CD4-positive, alpha-beta T cell treated with Interleukin-10 for 1 hour (primary cell): ENCODE results near the gene ASPDH.
A peak's percentile ranks its signal among the peaks of the same experiment; 100 is the strongest.
"Not testable (repeated sequence)": the region's sequence is repeated elsewhere in the genome, so short reads cannot be mapped to it uniquely, and the experiment has no call there.

Experiments used
- DNase-seq: peaks from one replicate; pipeline ENCODE4 v3.0.0-alpha.2; 2020

Gene ASPDH

DNA sequence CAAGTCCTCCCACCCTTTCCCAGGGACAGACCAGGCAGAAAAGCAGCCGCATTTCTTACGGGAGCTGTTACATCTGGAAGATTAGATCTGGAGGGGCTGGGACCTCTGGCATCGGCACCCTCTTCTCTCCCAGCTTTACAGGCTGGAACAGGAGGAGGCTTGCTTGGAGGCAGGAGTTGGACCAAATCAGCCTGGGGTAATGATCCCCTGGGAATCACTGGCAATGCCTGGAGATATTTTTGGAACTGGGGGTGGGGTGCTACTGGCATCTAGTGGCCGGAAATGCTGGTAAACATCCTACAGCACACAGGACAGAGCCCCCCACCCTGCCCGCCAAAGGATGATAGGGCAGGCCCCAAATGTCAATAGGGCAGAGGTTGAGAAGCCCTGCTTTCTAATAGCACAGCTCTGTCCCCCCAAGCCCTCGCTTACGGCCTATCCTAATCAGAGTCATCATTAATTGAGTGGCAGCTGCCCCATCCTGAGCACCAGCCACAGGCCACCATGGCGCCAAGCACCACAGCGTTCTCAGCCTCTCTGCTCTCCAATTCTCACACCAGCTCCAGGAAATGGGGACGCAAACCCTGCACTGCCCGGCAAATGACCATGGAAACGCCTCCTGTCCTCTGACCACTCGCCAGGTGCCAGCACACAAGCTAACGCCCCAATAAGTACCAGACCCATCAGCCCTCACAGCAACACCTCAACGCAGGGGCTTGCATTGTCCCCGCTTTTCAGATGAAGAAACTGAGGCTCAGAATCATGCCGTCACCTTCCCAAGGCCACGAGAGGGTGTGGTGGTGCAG is 33.9 kb upstream of the ASPDH start:
- DNase-seq, result no peak

DNA sequence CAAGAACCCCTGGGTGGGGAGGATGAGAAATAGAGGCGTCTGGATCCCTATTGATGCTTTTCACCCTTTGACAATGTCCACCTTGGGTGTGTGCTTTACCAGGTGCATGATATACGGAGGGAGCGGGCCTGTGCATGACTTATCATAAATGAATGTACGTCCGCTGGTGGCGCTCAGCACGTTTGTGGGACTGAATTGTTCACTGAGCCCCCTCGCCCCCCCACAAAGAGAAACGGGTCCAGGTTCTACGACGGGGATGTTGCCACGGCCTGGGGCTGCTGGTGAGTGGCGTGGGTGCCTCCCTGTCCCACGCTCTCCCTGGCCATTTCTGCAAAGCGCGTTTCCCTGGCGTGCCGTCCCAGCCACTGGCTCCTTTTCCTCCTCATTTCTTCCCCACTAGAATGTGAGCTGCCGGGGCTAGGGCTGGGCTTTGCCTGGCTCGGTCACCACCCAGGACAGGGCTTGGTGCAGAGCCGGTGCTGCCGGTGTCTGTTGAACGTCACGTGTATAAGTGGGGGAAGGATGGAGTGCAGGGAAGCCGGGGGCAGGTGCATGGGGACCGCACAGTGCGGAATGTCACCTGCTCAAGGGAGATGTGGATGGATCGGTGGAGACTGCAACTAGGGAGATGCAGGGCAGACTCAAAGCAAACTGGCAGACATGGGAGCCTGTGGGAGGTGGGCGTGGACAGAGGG is 33.0 kb upstream of the ASPDH start:
- no peak for DNase-seq

DNA sequence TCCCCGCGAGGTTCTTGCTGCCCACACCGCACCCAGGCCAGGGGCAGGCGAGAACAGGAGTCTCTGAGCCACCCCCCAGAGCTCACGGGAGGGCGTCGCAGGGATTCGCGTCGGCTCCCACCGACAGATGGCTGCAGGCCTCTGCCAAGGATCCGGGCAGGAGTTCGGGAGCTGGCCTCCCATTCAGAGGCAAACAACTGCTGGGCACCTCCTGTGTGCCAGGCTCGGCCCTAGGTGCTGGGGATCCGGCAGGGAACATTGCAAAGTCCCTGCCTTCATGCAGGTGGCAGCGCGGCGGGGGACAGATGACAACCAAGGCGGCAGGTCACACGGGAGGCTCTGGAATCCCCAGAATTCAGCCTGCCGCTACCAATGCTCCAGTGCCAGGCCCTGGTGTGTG is 29.2 kb upstream of the ASPDH start:
- DNase-seq, result no peak

DNA sequence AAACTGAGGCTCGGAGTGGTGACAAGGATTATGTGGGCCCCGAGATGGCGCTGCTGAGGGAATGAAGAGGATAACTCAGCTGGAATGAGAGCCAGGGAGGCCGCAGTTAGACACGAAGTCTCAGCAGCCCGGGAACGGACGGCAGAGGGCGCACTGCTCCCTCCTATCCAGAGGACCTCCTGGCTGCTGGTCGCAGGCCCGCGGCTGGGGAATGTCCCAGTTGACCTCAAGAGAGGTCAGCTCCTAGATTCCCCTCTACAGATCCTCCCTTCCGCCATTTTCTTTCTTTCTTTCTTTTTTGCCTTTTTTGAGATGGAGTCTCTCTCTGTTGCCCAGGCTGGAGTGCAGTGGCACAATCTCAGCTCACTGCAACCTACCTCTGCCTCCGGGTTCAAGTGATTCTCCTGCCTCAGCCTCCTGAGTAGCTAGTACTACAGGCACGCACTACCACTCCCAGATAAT is 24.1 kb upstream of the ASPDH start:
- peak; percentile 53 for DNase-seq

DNA sequence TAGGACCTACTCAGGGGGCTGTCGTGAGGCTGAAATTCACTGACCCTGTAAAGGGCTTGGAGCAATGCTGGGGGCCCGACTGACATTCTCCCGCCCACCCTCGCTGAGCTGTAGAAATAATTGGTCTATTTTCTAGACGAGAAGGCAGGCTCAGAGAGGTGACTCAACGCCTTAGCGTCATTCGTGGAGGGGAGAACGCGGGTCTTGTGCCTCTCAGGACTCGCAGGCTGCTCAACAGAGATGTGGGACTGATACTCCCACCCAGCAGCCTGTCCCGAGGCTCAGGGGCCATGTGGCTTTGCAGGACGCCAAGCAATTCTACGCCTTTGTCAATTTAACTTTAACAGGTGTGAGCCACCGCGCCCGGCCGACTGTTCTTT is 23.6 kb upstream of the ASPDH start:
- no peak for DNase-seq

DNA sequence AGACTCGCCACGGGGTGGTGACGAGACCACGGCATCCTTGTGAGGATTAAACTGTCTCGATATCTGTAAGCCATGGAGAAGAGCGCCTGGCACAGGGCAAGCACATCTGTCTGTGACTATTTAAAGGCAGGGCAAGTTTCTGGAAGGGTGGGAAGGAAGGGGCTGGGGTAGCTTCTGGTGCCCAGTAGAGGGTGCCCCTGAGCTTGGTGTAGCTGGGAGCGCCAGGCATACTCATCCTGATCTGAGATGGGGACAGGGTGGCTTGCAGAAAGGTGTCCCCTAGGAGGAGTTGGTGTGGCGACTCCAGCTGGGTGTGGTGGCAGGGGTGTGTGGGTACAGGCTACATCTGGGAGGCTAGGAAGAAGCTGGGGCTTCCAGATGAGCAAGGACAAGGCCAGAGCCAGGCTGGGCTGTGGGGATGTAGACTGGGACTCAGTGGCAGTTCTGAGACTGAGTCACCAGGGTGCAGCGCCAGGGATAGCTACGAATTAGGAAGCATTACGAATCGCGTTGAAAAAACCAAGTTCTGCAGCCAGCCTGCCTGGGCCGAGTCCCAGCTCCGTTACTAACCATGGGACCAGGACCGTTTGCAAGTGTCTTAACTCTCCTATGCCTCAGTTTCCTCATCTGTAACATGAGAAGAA is 23.1 kb upstream of the ASPDH start:
- DNase-seq, result no peak

DNA sequence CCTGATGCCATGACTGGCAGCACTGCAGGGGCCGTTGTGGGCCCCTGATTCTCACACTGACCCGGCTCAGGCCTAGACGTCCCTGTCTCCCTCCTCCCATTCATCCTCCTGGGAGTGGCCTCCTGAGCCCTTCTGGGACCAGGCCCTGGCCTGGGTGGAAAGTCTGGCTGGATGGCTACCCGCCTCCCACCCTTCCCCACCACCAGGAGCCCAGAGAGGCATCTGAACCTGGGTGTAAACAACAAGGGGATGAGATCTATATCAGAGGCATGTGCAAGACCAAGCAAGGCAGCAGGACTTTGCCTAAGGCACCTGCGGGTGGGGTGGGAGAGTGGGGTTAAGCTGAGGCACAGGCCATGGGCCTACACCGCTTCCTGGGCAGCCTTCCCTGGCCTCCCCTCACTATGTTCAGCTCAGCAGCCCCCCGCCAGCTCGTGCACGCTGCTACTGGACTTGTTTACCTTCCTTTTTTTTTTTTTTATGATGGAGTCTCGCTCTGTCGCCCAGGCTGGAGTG is 22.0 kb upstream of the ASPDH start:
- DNase-seq, result no peak

DNA sequence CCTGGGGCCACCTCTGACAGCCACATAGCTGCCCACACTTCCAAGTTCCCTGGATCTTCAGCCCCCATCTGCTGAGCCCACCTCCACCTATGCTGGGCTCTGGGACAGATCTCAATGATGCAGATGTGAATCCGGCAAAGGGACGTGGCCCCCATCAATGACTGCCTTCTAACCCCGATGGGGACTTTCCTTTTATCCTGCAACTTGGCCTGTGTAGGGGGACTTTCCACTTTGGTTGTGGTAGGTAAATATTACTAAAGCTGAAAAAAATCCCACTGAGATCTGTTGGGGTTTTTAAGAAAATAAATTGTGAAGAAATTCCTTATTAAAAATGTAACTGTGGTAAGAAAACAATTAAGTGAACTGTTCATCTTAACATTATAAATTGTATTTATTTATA is 20.8 kb upstream of the ASPDH start:
- DNase-seq, result no peak

DNA sequence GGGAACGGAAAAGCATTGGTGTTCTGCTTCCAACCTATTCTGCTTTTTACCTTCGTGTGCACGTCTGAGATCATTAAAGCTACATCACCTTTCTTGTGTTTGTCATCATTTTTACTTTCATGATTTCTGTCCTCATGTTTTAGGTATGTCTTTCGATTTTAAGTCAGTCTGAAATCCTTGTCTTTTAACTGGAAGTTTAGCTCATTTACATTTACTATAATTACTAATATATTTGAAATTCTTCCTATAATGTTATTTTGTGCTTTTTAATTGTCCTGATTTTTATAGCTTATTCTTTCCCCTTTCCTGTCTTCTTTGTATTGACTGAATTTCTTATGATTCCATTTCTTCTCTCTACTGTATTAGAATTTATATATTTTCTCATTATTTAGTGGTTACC is 19.2 kb upstream of the ASPDH start:
- no peak for DNase-seq

DNA sequence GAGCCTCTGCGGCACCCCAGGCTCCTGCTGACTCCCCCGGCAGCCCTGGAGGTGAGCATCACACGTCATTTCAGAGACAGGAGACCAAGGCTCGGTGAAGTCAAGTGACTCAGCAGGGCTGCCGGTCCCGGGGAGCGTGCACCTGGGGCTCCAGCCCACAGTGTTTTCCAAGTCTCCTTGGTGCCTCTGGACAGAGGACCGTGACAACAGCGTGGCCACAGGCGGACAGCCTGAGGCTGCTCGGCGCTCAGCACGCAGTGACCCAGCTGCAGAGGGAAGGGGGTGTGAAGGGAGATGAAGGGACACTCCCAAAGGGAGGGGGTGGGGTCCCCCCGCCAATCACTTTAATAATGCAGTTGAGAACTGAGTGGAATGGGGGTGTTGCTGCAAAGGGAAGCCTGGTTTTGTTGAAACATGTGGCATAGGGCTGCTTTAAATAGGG is 17.5 kb upstream of the ASPDH start:
- no peak for DNase-seq

DNA sequence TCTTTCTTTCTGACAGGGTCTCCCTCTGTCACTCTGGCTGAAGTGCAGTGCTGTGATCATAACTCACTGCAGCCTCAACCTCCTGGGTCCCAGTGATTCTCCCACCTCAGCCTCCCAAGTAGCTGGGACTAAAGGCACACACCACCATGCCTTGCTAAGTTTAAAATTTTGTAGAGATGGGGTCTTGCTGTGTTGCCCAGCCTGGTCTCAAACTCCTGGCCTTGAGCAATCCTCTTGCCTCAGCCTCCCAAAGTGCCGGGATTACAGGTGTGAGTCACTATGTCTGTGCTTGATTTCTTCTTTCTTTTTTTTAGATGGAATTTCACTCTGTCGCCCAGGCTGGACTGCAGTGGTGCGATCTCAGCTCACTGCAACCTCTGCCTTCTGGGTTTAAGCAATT is 14.3 kb upstream of the ASPDH start:
- not testable (repeated sequence) for DNase-seq

DNA sequence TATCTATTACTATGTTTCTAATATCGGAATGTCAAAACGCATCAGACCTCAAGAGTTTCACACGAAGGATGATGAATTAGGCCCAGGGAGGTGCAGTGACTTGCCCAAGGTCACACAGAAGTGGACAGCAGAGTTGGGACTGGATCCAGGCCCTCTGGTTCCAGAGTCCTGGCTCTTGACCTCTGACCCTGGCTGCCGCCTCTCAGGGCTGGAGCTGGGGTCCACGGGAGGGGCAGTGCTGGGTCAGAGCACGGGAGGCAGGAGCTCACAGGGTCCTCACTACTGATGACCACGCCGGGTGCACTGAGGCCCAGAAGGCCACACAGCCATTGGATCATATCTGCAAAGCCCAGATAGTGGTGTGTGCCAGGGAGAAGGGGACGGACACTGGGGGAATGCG is 9.2 kb upstream of the ASPDH start:
- DNase-seq, result no peak

DNA sequence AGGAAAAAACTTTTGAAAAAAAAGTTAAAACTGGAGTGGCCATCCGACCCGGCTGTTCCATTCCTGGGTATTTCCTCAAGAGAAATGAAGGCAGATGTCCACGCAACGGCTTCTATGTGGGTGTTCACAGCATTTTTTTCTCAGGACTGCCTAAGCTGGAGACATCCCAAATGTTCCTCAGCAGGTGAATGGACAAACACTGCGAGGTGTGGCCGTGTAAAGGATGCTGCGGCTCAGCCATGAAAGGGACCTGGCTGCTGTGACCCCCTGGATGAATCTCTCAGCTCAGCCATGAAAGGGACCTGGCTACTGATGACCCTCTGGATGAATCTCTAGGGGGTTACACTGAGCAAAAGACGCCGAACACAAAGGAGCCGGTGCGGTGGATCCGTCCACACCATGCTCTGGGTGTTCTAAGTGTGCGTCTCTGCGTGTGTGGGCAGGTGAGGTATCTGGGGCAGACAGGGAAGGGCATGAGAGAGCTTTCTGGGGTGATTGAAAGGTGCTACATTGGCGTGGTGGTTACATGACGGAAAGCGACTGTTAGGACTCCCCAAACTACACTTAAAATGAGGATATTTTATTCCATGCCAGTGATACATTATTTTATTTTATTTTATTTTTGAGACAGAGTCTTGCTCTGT is 7.2 kb upstream of the ASPDH start:
- DNase-seq, result no peak

DNA sequence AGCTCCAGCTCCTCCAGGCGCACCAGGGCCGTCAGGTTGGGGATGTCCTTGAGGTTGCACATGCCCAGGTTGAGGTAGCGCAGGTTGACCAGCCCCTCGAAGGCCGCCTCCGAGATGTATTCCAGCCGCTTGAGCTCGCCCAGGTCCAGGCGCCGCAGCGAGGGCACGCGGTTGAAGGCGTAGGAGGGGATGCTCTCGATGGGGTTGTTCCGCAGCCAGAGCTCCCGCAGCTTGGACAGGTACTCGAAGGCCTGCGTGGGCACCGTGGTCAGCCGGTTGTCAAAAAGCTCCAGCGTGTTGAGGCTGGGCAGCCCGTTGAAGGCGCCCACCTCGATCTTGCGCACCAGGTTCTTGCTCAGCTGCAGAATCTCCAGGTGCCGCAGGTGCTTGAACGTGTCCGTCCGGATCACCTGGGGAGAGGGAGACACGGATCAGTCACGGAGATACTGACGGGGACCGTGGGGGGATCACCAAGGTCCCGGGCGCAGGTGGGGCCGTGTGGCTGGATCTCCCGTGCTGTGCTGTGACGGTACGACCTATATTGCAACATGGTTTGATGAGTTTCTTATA is 5.4 kb upstream of the ASPDH start:
- DNase-seq, result no peak

DNA sequence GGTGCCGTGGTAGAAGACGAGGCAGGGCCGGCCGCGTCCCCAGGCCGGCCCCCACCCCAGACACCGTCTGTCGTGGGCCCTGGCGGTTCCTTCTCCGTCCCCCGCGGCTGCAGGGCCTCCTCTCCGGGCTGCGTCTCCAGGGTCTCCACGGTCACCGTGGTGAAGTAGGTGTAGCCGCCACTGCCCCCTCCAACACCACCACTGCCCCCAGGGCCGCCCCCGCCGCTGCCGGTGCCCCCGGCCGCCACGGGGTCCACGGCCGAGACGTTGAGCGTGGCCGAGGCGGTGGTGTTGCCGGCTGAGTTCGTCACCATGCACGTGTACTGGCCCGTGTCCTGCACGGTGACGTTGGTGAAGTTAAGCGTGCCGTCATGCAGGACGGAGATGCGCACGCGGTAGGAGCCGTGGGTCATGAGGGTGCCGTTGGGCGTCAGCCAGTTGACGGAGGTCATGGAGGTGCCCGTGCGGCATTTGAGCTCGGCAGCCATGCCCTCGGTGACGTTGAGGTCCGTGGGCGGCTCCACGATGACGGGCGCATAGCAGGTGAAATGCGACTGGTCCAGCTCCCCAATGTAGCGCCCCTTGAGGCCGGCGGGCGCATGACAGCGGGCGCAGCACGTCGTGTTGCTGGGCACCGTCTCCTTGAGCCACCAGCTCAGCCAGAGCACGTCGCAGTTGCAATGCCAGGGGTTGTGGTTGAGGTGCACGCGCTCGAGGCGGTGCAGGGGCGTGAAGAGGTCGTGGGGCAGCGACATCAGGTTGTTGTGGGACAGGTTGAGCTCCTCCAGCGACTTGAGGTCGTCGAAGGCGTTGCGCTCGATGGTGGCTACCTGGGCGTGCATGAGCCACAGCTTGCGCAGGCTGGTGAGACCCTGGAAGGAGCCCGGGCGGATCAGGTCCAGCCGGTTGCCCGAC is 4.6 kb upstream of the ASPDH start:
- no peak for DNase-seq

DNA sequence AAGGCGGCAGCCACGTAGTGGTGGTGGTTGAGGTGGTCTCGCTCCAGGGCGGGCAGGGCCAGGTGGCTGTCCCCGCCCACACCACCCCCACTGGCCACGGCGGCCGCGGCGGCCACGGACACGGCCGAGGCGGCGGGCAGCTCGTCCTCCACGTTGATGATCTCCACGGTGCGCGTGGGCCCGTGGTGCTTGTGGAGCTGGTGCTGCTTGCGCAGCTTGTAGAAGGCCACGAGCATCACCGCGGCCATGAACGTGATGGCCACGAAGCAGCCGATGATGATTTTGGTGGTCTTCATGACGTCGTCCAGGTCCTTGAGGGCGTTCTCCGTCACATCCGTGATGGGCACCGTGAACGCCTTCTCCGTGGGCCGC is 4.0 kb upstream of the ASPDH start:
- no peak for DNase-seq

DNA sequence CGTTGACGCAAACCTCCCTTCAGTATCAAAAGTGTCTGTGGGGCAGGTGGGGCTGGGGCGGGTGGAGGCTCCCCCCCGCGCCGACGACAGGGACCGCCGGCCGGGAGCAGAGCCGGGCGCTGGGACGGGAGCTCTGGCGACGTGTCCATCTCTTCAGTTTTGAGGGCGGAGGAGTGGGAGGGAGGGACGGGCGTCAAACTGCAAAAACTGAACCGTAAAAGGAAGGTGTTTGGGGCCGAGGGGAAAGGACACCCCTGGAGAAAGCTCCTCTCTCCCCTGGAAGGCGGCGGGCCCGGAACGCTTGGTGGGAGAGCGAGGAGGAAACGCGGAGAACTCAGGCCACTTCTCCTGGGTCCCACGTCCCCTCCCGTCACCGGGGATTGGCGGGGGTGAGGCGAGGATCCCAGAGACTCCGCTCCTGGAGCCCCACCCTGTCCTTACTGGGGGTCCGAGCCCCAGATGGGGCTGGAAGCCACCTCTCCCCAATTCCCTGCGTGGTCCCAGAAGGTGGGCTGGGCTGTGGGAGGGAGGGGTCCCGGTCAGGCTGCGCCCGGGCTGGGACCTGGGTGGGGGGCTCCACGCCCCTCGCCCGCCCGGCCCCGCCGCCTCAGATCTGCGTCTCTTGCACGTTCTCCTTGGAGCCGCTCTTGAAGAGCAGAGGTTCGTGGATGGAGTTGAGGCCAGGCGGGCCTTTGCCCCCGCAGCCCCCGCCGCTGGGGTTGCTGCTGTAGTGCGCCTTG is 3.4 kb upstream of the ASPDH start:
- DNase-seq, result no peak

DNA sequence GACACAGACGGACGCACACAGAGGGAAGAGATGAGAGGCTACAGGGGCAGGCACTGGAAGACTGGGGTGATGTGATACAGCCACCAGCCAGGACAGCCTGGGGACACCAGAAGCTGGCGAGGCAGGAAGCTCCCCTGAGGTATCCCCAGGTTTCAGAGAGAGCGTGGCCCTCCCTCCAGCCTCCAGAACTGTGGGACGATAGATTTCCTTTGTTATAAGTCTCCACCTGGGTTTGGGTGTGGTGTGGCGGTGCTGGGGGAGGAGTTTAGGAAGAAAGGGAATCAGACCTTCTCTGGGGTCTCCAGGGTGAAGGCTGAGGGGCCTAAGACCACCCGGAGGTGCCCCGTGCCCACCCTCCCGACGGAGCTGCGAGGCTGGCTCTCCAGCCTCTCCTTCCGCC is 2.7 kb upstream of the ASPDH start:
- no peak for DNase-seq

DNA sequence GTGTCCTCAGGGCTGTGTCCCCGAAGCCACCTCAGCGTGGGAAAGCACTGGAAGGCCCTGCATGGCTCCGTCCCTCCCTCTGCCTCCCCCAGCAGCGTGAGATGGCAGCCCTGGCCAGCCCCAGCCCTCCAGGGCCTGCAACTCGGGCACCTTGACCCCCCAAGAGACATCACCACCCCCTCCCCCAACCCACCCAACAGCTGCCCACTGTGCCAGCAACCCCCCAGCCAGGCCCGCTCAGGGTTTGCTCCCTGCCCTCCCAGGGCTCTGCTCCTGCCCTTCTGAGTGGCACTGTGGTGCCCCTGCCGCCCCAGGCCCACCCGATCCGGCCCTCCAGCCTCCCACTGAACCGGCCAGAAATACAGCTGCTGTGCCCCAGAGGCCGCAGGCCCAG is 1.5 kb upstream of the ASPDH start:
- DNase-seq, result no peak

DNA sequence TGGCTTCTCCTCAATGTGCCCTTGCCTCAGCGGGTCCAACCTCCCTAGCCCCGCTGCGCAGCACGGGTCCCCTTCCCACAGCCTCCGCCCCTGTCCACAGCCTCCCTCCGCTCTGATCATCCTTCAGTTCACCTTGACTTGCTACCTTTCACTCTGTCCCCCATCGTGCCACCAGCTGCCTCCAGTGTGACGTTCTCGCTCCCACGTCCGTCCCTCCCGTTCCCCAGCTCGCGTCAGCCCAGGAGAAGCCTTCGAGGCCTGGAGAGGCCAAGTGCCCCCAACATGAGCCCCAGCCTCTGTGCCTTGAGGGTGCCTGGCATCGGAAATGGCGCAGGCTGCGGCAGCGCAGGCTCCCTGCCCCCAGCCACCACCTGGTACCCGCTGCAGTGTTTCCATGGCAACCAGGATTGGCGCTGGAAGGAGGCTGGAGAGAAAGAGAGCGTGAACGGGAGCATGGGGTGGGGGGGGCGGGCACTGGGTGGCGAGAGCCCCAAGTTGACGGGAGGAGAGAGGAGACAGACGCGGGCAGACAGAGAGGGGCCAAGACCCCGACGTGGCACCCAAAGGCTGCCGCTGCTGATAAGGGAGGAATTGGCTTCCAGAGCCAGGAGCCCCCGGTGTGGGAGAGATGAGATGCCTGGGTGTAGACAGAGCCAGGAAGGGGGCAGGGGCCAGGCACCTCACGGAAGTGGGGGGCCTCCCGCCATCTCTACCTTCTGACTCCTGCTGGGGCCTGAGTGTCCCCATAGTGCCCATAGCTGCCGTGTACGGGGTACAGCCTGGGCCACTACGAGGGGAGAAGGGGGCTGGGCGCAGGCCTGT is 844 bp upstream of the ASPDH start:
- no peak for DNase-seq
